ENCODE results near the gene PKLR.
A peak's percentile ranks its signal among the peaks of the same experiment; 100 is the strongest.

Gene PKLR

GRCh38 chr1:155285063-155285462, 16.2 kb downstream of the PKLR start:
- DNase-seq (ENCODE audit: low read depth), result no peak

- no peak for DNase-seq (ENCODE audit: low read depth)
Measured at GRCh38 chr1:155284476-155284875, 16.8 kb downstream of the PKLR start.

GRCh38 chr1:155282488-155283091, 18.6 kb downstream of the PKLR start:
- no peak for DNase-seq (ENCODE audit: low read depth)

- DNase-seq (ENCODE audit: low read depth), result no peak
Measured at GRCh38 chr1:155279268-155279667, 22.0 kb downstream of the PKLR start.

GRCh38 chr1:155278689-155279160, 22.5 kb downstream of the PKLR start:
- no peak for DNase-seq (ENCODE audit: low read depth)

GRCh38 chr1:155277902-155278688, 23.1 kb downstream of the PKLR start:
- peak; percentile 70 for DNase-seq (ENCODE audit: low read depth)

- peak; percentile 79 for DNase-seq (ENCODE audit: low read depth)
Measured at GRCh38 chr1:155277070-155277901, 24.0 kb downstream of the PKLR start, which contains the start of gene HCN3. HCN3 (plus strand) TSS chr1:155277463; CDS start chr1:155277591, 128 bp downstream.

- DNase-seq (ENCODE audit: low read depth), result peak; percentile 92
Measured at GRCh38 chr1:155273343-155274245, 27.6 kb downstream of the PKLR start, which contains the start of gene CLK2. CLK2 (minus strand) TSS chr1:155273504; CDS start chr1:155270977, 2,527 bp downstream.

- no peak for DNase-seq (ENCODE audit: low read depth)
Measured at GRCh38 chr1:155272466-155273342, 28.5 kb downstream of the PKLR start.

GRCh38 chr1:155269381-155269780, 31.9 kb downstream of the PKLR start:
- DNase-seq (ENCODE audit: low read depth), result no peak

- no peak for DNase-seq (ENCODE audit: low read depth)
Measured at GRCh38 chr1:155268630-155269029, 32.6 kb downstream of the PKLR start.

GRCh38 chr1:155267373-155267772, 33.9 kb downstream of the PKLR start:
- no peak for DNase-seq (ENCODE audit: low read depth)

GRCh38 chr1:155266553-155266952, 34.7 kb downstream of the PKLR start:
- no peak for DNase-seq (ENCODE audit: low read depth)

GRCh38 chr1:155263067-155263466, 38.2 kb downstream of the PKLR start:
- DNase-seq (ENCODE audit: low read depth), result no peak

GRCh38 chr1:155261852-155262673, 39.2 kb downstream of the PKLR start, which contains the start of gene SCAMP3:
SCAMP3 (minus strand) TSS chr1:155262360; CDS start chr1:155262151, 209 bp downstream.
- DNase-seq (ENCODE audit: low read depth), result peak; percentile 82

GRCh38 chr1:155261493-155261851, 39.8 kb downstream of the PKLR start:
- DNase-seq (ENCODE audit: low read depth), result no peak

GRCh38 chr1:155260276-155260675, 41.0 kb downstream of the PKLR start:
- DNase-seq (ENCODE audit: low read depth), result no peak

GRCh38 chr1:155256058-155256852, 45.0 kb downstream of the PKLR start:
- no peak for DNase-seq (ENCODE audit: low read depth)
